ENCODE data around the gene HCFC2.

GRCh38 chr12:104090685-104091084 is 26.4 kb downstream of the HCFC2 start:
- TF ChIP-seq CTCF (conservative IDR thresholded peaks at IDR 0.05; ENCODE audit: low read length) = no peak
- TF ChIP-seq EZH2phosphoT487 (IDR thresholded peaks at IDR 0.05; ENCODE audit: borderline replicate concordance) = no peak

Data from Loucy (cell line).